CD4-positive, alpha-beta memory T cell (primary cell): Measurements from ENCODE around the gene IRF4. TPM values are rescaled to one million over a fixed set of nuclear protein-coding genes. Genes with fewer than 3 reads are reported as not detected.

Source experiments
- CTCF ChIA-PET: fragments of 350-600 bp; sonication (Branson Sonifier 250); formaldehyde crosslinking; loops from one replicate; lab custom pipeline; 2021; ENCODE audit warnings: inconsistent platforms; ENCODE audit not compliant: partially characterized antibody; lab: Charles Lee
- POLR2A ChIA-PET: fragments of 350-600 bp; sonication (Branson Sonifier 250); formaldehyde crosslinking; loops from one replicate; lab custom pipeline; 2021; ENCODE audit not compliant: partially characterized antibody; lab: Charles Lee
- DNase-seq, 5 donors: peaks; one replicate each; pipeline versions ENCODE4 v3.0.0 to v3.0.0-alpha.2; 2020 to 2022; ENCODE audit warnings: mixed read lengths in 1 of 5
- H3K27ac ChIP-seq: one replicate; pipeline ENCODE4 v1.7.0; 2013; ENCODE audit warnings: low read depth, low read length
- H3K27me3 ChIP-seq: 2 replicates; pipeline ENCODE4 v1.7.0; 2013; ENCODE audit warnings: mild to moderate bottlenecking, low read length, moderate library complexity; ENCODE audit not compliant: insufficient read depth
- H3K36me3 ChIP-seq: 2 replicates; pipeline ENCODE4 v1.7.0; 2013; ENCODE audit warnings: mild to moderate bottlenecking, low read length, moderate library complexity; ENCODE audit not compliant: insufficient read depth
- H3K4me1 ChIP-seq: 2 replicates; pipeline ENCODE4 v1.7.0; 2013; ENCODE audit warnings: mild to moderate bottlenecking, low read length, moderate library complexity; ENCODE audit not compliant: insufficient read depth
- H3K4me3 ChIP-seq, 2 donors: one replicate each; pipeline ENCODE4 v1.7.0; 2013; ENCODE audit warnings: low read length in 2 of 2, mild to moderate bottlenecking in 1 of 2
- H3K9me3 ChIP-seq, 2 donors: one replicate each; pipeline ENCODE4 v1.7.0; 2013; ENCODE audit warnings: low read length in 2 of 2, control low read depth in 1 of 2; ENCODE audit not compliant: control insufficient read depth in 1 of 2
- H3K27ac Mint-ChIP-seq, 7 donors: one replicate each; pipeline ENCODE4 v1.8.0; 2020 to 2021; ENCODE audit warnings: mixed read lengths in 7 of 7, mild to moderate bottlenecking in 6 of 7, inconsistent platforms in 3 of 7, moderate library complexity in 3 of 7
- H3K27me3 Mint-ChIP-seq, 2 donors: one replicate each; pipeline ENCODE4 v1.8.0; 2020 to 2021; ENCODE audit warnings: mixed read lengths in 2 of 2
- H3K36me3 Mint-ChIP-seq, 2 donors: one replicate each; pipeline ENCODE4 v1.8.0; 2020 to 2021; ENCODE audit warnings: mixed read lengths in 2 of 2, inconsistent platforms in 1 of 2, mild to moderate bottlenecking in 1 of 2
- H3K4me1 Mint-ChIP-seq, 4 donors: one replicate each; pipeline ENCODE4 v1.8.0; 2020 to 2021; ENCODE audit warnings: mixed read lengths in 4 of 4, mild to moderate bottlenecking in 1 of 4
- H3K4me3 Mint-ChIP-seq, 8 donors: one replicate each; pipeline ENCODE4 v1.8.0; 2020 to 2021; ENCODE audit warnings: mixed read lengths in 8 of 8, mild to moderate bottlenecking in 7 of 8, moderate library complexity in 6 of 8, inconsistent platforms in 3 of 8
- H3K9me3 Mint-ChIP-seq, 8 donors: one replicate each; pipeline ENCODE4 v1.8.0; 2020 to 2021; ENCODE audit warnings: mixed read lengths in 8 of 8, mild to moderate bottlenecking in 5 of 8, inconsistent platforms in 3 of 8, moderate library complexity in 1 of 8
- intact Hi-C: fragments of 100-400 bp; cut with micrococcal nuclease; formaldehyde crosslinking; loops from one replicate; pipeline ENCODE4 v1.15.1; 2023
- polyA plus RNA-seq, 2 donors: library from polyadenylated mRNA; unstranded; fragments of 300-500 nt; fragmentation: Illumina TruSeq; gene quantifications; one replicate each; pipeline ENCODE4 v1.2.3, GENCODE V29; 2021
- total RNA-seq, 2 experiments: library from RNA; stranded (reverse); gene quantifications; one replicate each; pipeline ENCODE4 v1.2.3, GENCODE V29; 2021

IRF4 gene
- total and polyA plus RNA-seq, 4 experiments from 2014 or later, result 2.7 to 8.6 (median 7.1) TPM

DNA sequence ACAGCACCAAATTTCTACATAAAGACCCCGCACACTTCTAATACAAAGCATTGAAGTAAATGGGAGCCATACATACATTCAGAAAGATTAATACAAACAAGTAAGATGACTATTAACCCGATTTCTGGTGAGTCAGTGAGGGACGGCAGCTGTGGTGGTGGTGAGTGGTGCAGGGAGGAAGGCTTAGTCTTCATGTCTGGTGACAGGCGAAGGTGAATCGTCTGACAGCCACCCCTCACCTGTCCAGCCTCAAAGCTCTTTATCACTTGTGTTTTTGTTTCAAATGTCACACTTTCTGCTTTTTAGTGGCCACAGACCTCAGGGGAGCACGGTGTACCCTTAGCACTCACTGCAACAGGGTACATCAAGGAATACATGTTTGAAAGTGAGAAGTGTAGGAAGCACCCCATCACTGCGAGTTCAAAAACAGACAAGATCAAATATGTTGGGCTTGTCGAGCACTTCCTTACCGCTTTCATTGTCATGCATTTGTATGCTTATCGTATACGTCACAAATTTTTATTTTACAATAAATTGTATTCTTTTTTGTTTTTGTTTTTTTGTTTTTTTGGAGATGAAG lies 63.5 kb downstream of the IRF4 start:
- CTCF ChIA-PET, result no interaction called here
- peaks cover 0 to 5% (median 2%) of the 10 kb centered on the region in 4 donors for H3K4me1 Mint-ChIP-seq
- DNase-seq, result no peak

DNA sequence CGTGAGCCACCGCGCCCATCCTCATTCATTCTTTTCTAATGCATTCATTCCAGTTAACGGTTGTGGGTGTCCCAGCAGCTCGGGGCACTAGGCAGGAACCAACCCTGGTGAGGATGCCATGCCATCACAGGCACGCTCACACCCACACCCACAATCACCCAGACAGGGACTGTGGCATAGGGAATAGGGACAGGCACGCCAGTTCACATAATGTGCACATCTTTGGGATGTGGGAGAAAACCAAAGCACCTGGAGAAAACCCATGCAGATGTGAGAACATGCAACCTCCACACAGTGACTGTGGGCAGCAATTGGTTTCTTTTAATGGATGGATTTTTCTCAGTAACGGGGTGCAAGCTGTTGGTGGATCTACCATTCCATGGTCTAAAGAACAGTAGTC lies 64.3 kb downstream of the IRF4 start:
- Mint-ChIP-seq H3K4me3 (no peak overlapping the region), H3K4me1 (peaks cover 0 to 5% (median 2%) of the 10 kb centered on the region in 4 donors), H3K9me3 (peaks cover 0 to 3% (median 0%) of the 10 kb centered on the region in 8 donors), H3K27ac (peak overlapping the region in 1 of 7 donors; percentile 57), H3K27me3 (no peaks in the 10 kb centered on the region), H3K36me3 (no peaks in the 10 kb centered on the region)
- ChIA-PET POLR2A (no interaction called here), CTCF (no interaction called here)
- no peaks in the 10 kb centered on the region for H3K4me1 ChIP-seq
- intact Hi-C loops, result no loop called here
- no peaks in the 10 kb centered on the region for H3K36me3 ChIP-seq
- H3K4me3 ChIP-seq, result no peak overlapping the region
- DNase-seq, result no peak
- no peak overlapping the region for H3K27ac ChIP-seq
- no peaks in the 10 kb centered on the region for H3K27me3 ChIP-seq
- no peaks in the 10 kb centered on the region for H3K9me3 ChIP-seq

More for the DNA sequence above, 63.5 kb downstream of the IRF4 start:
- H3K27ac ChIP-seq, result no peak overlapping the region
- H3K9me3 ChIP-seq, result no peaks in the 10 kb centered on the region
- intact Hi-C loops, result no loop called here
- H3K27me3 ChIP-seq, result no peaks in the 10 kb centered on the region
- no peaks in the 10 kb centered on the region for H3K27me3 Mint-ChIP-seq
- H3K36me3 ChIP-seq, result no peaks in the 10 kb centered on the region
- no peaks in the 10 kb centered on the region for H3K36me3 Mint-ChIP-seq
- peaks cover 0 to 3% (median 0%) of the 10 kb centered on the region in 8 donors for H3K9me3 Mint-ChIP-seq
- peak overlapping the region in 1 of 8 donors; percentile 4 for H3K4me3 Mint-ChIP-seq
- no peaks in the 10 kb centered on the region for H3K4me1 ChIP-seq
- H3K4me3 ChIP-seq, result no peak overlapping the region
- no peak overlapping the region for H3K27ac Mint-ChIP-seq
- POLR2A ChIA-PET, result interaction anchor here (1.1 kb wide), 1 partner anchor 8 kb away, joined by 3 read pairs; no protein-coding TSS in a partner anchor

DNA sequence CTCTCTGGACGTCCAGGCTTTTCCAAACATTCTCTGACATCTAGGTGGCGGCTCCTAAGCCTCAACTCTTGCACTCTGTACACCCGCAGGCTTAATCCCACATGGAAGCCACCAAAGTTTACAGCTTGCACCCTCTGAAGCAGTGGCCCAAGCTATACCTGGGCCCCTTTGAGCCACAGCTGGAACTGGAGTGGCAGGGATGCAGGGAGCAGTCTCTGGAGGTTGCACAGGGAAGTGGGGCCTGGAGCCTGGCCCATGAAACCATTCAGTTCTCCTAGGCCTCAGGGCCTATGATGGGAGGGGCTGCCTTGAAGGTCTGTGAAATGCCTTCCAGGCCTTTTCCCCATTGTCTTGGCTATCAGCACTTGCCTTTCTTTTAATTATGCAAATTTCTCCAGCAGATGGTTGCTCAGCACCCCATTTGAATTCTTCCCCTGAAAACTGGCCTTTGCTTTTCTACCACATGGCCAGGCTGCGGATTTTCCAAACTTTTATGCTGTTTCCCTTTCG lies 64.9 kb downstream of the IRF4 start:
- Mint-ChIP-seq H3K27ac (no peak overlapping the region), H3K27me3 (no peaks in the 10 kb centered on the region), H3K9me3 (peaks cover 0 to 3% (median 0%) of the 10 kb centered on the region in 8 donors), H3K4me3 (no peak overlapping the region), H3K36me3 (no peaks in the 10 kb centered on the region), H3K4me1 (peaks cover 0 to 5% (median 2%) of the 10 kb centered on the region in 4 donors)
- Histone ChIP-seq H3K4me1 (no peaks in the 10 kb centered on the region), H3K36me3 (no peaks in the 10 kb centered on the region), H3K4me3 (no peak overlapping the region), H3K9me3 (no peaks in the 10 kb centered on the region), H3K27me3 (no peaks in the 10 kb centered on the region), H3K27ac (no peak overlapping the region)
- CTCF ChIA-PET, result no interaction called here
- POLR2A ChIA-PET, result no interaction called here
- intact Hi-C loops, result no loop called here
- DNase-seq, result no peak

DNA sequence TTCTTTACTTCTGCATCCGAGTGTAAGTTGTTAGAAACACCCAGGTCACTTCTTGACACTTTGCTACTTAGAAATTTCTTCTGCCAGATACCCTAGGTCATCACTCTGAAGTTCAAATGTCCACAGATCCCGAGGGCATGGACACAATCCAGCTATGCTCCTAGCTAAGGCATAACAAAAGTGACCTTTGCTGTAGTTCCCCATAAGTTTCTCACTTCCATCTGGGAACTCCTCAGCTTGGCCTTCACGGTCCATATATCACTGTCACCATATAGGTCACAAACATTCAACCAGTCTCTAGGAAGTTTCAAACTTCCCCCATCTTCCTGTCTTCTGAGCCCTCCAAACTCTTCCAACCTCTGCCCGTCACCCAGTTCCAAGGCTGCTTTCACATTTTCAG lies 65.3 kb downstream of the IRF4 start:
- POLR2A ChIA-PET, result no interaction called here

More for the DNA sequence above, 65.3 kb downstream of the IRF4 start:
- no peak for DNase-seq
- no peaks in the 10 kb centered on the region for H3K27me3 Mint-ChIP-seq
- Histone ChIP-seq H3K27me3 (no peaks in the 10 kb centered on the region), H3K36me3 (no peaks in the 10 kb centered on the region), H3K27ac (no peak overlapping the region), H3K4me3 (no peak overlapping the region), H3K4me1 (no peaks in the 10 kb centered on the region), H3K9me3 (no peaks in the 10 kb centered on the region)
- intact Hi-C loops, result no loop called here
- H3K4me1 Mint-ChIP-seq, result peaks cover 0 to 5% (median 2%) of the 10 kb centered on the region in 4 donors
- no peaks in the 10 kb centered on the region for H3K36me3 Mint-ChIP-seq
- CTCF ChIA-PET, result no interaction called here
- no peak overlapping the region for H3K4me3 Mint-ChIP-seq
- peak overlapping the region in 1 of 7 donors; percentile 28 for H3K27ac Mint-ChIP-seq
- peaks cover 0 to 3% (median 0%) of the 10 kb centered on the region in 8 donors for H3K9me3 Mint-ChIP-seq

Other genes with a start within 250 kb of the IRF4 start
- 10 to 100 TPM; 43.4 to 49.4 TPM for gene DUSP22, start 99.3 kb upstream of the IRF4 start, total RNA-seq
- gene DUSP22, start 99.3 kb upstream of the IRF4 start, polyA plus RNA-seq, result 10 to 100 TPM; 32.8 to 34.4 TPM